Measurements from ENCODE around the gene DPH5.

DPH5 gene

DNA sequence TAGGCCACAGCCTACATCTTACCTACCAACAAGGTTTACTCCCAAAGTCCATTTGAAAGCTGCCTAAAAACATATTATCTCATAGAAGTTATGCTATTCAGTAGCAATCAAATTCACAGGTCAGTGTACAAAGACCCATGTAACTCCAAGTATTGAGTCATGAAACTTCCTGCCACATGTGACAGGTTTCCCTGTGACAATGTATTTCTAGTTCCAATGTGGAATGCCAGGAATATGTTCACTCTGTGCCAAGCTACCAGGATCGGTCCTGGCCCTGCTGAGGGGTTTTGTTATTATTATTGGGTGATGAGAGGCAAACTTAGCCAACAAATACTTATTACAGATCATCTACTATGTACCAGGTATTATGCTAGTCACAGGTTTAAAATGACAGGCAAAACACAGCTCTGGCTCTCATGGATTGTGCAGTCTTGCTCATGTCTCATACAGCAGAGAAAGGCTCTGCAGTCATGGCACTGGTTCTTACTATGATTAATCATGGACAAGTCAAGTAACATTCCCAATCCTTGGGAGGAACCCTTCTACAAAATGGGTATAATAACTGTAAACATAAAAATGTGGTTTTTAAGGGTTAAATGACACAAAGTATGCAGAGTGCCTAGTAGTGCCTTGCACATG lies 22.5 kb downstream of the DPH5 start:
- H3K4me3 ChIP-seq (ENCODE audit: low read depth, low read length) = no peak overlapping the region
- POLR2A ChIA-PET = no interaction called here
- no peak for TF ChIP-seq CTCF (IDR thresholded peaks at IDR 0.05; ENCODE audit: insufficient read depth, low read length, missing control alignments)
- DNase-seq (ENCODE audit: low read depth, low spot score) = no peak
- CTCF ChIA-PET = interaction anchor here (1.3 to 2.4 kb wide), 2 partner anchors 10 to 285 kb away, joined by 3 to 10 read pairs; no protein-coding TSS in a partner anchor

DNA sequence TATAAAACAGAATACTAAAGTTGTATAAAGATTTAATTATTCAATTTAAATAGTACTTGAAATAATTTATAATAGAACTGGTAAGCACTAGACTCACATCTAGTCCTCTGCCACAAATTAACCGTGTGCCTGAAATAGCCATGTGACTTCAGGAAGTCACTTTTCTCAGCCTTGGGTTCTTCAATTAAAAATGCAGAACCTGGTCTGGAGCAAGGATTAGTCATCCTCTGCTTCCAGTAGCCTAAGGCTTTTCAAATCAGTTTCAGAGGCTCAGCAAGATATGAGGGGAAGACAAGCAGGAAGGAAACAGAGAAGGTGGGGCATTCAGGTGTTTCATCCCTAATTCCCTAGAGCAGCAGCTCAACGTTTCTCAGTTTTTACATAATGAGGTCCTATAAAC lies 23.0 kb downstream of the DPH5 start:
- ChIA-PET CTCF (interaction anchor here (1.3 to 2.4 kb wide), 2 partner anchors 11 to 286 kb away, joined by 3 to 10 read pairs; no protein-coding TSS in a partner anchor), POLR2A (no interaction called here)
- H3K4me3 ChIP-seq (ENCODE audit: low read depth, low read length) = no peak overlapping the region
- no peak for DNase-seq (ENCODE audit: low read depth, low spot score)
- TF ChIP-seq CTCF (IDR thresholded peaks at IDR 0.05; ENCODE audit: insufficient read depth, low read length, missing control alignments) = no peak

GRCh38 chr1:101000131-101000873 lies 25.3 kb downstream of the DPH5 start:
- ChIA-PET POLR2A (no interaction called here), CTCF (interaction anchor here (1.4 kb wide), 1 partner anchor 79 kb away, joined by 3 read pairs; no protein-coding TSS in a partner anchor)
- no peak for TF ChIP-seq CTCF (IDR thresholded peaks at IDR 0.05; ENCODE audit: insufficient read depth, low read length, missing control alignments)
- DNase-seq (ENCODE audit: low read depth, low spot score) = no peak
- H3K4me3 ChIP-seq (ENCODE audit: low read depth, low read length) = no peak overlapping the region

- CTCF ChIA-PET = no interaction called here
These were observed 27.2 kb downstream of the DPH5 start for GRCh38 chr1:100998426-100998825.

DNA sequence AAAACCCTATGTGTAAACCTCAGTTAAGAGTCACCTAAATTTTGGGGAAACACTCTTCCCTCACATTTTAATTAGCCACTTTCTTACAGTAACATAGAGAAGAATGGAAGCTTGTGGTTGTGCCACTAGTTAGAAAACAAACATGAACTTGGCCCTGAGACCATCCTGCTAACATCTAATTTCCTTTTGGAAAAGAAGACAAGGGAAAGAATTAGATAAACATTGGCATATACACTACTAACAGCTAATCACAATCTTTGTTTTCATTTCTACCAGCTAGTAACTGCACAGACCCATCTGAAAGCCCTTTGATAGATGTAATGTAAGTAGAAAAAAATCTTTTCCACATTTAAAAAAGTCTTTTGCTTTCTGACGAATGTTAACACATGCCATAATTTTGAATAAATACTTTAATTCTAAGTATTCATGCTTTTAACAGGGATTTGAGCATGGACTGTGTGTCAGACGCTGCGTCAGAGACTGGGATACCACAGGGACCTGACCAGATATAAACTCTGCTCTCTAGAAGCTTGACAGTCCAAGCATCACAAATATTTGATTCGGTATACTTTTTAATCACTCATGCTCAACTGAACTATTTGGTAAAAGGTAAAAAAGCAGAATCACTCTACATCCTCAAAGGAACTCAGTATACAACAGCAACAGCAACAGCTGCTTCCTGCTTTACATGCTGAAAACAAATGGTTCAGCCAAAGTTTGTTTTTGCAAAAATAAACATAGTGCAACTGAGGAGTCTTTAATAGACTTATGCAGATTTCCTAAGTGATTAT lies 30.2 kb downstream of the DPH5 start:
- DNase-seq (ENCODE audit: low read depth, low spot score) = no peak
- CTCF ChIA-PET = interaction anchor here (0.6 to 1.0 kb wide), 4 partner anchors 37 to 295 kb away, joined by 3 read pairs; no protein-coding TSS in a partner anchor
- no peak overlapping the region for H3K4me3 ChIP-seq (ENCODE audit: low read depth, low read length)
- POLR2A ChIA-PET = no interaction called here
- no peak for TF ChIP-seq CTCF (IDR thresholded peaks at IDR 0.05; ENCODE audit: insufficient read depth, low read length, missing control alignments)

More at GRCh38 chr1:100998426-100998825, 27.2 kb downstream of the DPH5 start:
- DNase-seq (ENCODE audit: low read depth, low spot score) = no peak
- POLR2A ChIA-PET = no interaction called here
- TF ChIP-seq CTCF (IDR thresholded peaks at IDR 0.05; ENCODE audit: insufficient read depth, low read length, missing control alignments) = no peak
- no peak overlapping the region for H3K4me3 ChIP-seq (ENCODE audit: low read depth, low read length)
